ENCODE measurements around the gene INO80E. TPM values are rescaled to one million over a fixed set of nuclear protein-coding genes. Genes with fewer than 3 reads are reported as not detected.

The INO80E gene
- total RNA-seq, 1 experiment from 2014 or later, result 104 TPM

GRCh38 chr16:29985271-29985811 lies 10.7 kb upstream of the INO80E start:
- H3K4me3 ChIP-seq (ENCODE audit: low read depth in 2 of 2, low read length in 2 of 2), result no peak overlapping the region
- intact Hi-C loops (cut with micrococcal nuclease; ENCODE audit: unreplicated experiment) (no loop called here), in situ Hi-C loops (cut with HindIII; ENCODE audit: low pct_unique_long_range_greater_than_20kb, low sequenced_read_pairs) (no loop called here)
- POLR2A ChIA-PET, result no interaction called here
- no peak overlapping the region for H3K27ac ChIP-seq (ENCODE audit: low read length)
- no peak for ATAC-seq
- TF ChIP-seq CTCF (IDR thresholded peaks at IDR 0.05), result no peak
- no peak for TF ChIP-seq SIN3A (IDR thresholded peaks at IDR 0.05; ENCODE audit: borderline replicate concordance, insufficient read depth, low read depth, low read length)
- TF ChIP-seq POLR2AphosphoS5 (IDR thresholded peaks at IDR 0.05; ENCODE audit: low read depth, low read length), result no peak
- TF ChIP-seq TCF7L2 (IDR thresholded peaks at IDR 0.05; ENCODE audit: low read depth, low read length), result no peak
- no peak for TF ChIP-seq REST (IDR thresholded peaks at IDR 0.05; ENCODE audit: insufficient read depth in 1 of 2, low read depth in 2 of 2, low read length in 1 of 2)
- CTCF ChIA-PET, result interaction anchor here (0.6 kb wide), 1 partner anchor 178 kb away, joined by 3 read pairs; no protein-coding TSS in a partner anchor
- H3K9me3 ChIP-seq (ENCODE audit: control insufficient read depth, insufficient read depth, low read depth, low read length), result no peaks in the 10 kb centered on the region
- BruUV-seq (replicated peaks), result no TSS peak
- H3K36me3 ChIP-seq (ENCODE audit: control insufficient read depth, insufficient read depth, low read length), result peaks cover 29% of the 10 kb centered on the region
- no peaks in the 10 kb centered on the region for H3K27me3 ChIP-seq (ENCODE audit: control insufficient read depth, insufficient read depth, low read length)
- H3K4me1 ChIP-seq (ENCODE audit: control insufficient read depth, insufficient read depth, low read length), result no peaks in the 10 kb centered on the region
- no peak for DNase-seq (ENCODE audit: low read depth, low spot score)

GRCh38 chr16:29986231-29986630 lies 9.8 kb upstream of the INO80E start:
- H3K27me3 ChIP-seq (ENCODE audit: control insufficient read depth, insufficient read depth, low read length), result no peaks in the 10 kb centered on the region
- ATAC-seq (no peak), DNase-seq (ENCODE audit: low read depth, low spot score) (no peak)
- CTCF ChIA-PET, result interaction anchor here (0.6 kb wide), 1 partner anchor 179 kb away, joined by 3 read pairs; no protein-coding TSS in a partner anchor
- no TSS peak for BruUV-seq (replicated peaks)
- in situ Hi-C loops (cut with HindIII; ENCODE audit: low pct_unique_long_range_greater_than_20kb, low sequenced_read_pairs) (no loop called here), intact Hi-C loops (cut with micrococcal nuclease; ENCODE audit: unreplicated experiment) (no loop called here)
- POLR2A ChIA-PET, result no interaction called here
- TF ChIP-seq CTCF (IDR thresholded peaks at IDR 0.05) (no peak), TCF7L2 (IDR thresholded peaks at IDR 0.05; ENCODE audit: low read depth, low read length) (no peak), SIN3A (IDR thresholded peaks at IDR 0.05; ENCODE audit: borderline replicate concordance, insufficient read depth, low read depth, low read length) (no peak), REST (IDR thresholded peaks at IDR 0.05; ENCODE audit: insufficient read depth in 1 of 2, low read depth in 2 of 2, low read length in 1 of 2) (no peak), POLR2AphosphoS5 (IDR thresholded peaks at IDR 0.05; ENCODE audit: low read depth, low read length) (no peak)
- H3K27ac ChIP-seq (ENCODE audit: low read length), result no peak overlapping the region
- H3K4me1 ChIP-seq (ENCODE audit: control insufficient read depth, insufficient read depth, low read length), result no peaks in the 10 kb centered on the region; the same call in 1 of the 2 replicates
- no peak overlapping the region for H3K4me3 ChIP-seq (ENCODE audit: low read depth in 2 of 2, low read length in 2 of 2)
- peaks cover 21% of the 10 kb centered on the region for H3K36me3 ChIP-seq (ENCODE audit: control insufficient read depth, insufficient read depth, low read length)
- H3K9me3 ChIP-seq (ENCODE audit: control insufficient read depth, insufficient read depth, low read depth, low read length), result no peaks in the 10 kb centered on the region
